Esophagus (tissue), 2 donors: ENCODE measurements around the gene NDP. TPM values are rescaled to one million over a fixed set of nuclear protein-coding genes. Genes with fewer than 3 reads are reported as not detected.

Source experiments
- H3K27ac ChIP-seq, 2 donors: one replicate each; pipeline ENCODE4 v1.5.1; 2013; ENCODE audit warnings: low read depth in 2 of 2, mild to moderate bottlenecking in 2 of 2, inconsistent platforms in 1 of 2, low read length in 1 of 2, moderate library complexity in 1 of 2
- H3K27me3 ChIP-seq, 2 donors: one replicate each; pipeline ENCODE4 v1.6.1; 2013; ENCODE audit warnings: low read length in 2 of 2, control low read depth in 1 of 2, mild to moderate bottlenecking in 1 of 2; ENCODE audit not compliant: insufficient read depth in 2 of 2, control insufficient read depth in 1 of 2
- H3K36me3 ChIP-seq, 2 donors: one replicate each; pipeline ENCODE4 v1.6.1; 2013; ENCODE audit warnings: low read length in 1 of 2; ENCODE audit not compliant: control insufficient read depth in 2 of 2, insufficient read depth in 2 of 2
- H3K4me1 ChIP-seq, 2 donors: one replicate each; pipeline ENCODE4 v1.6.1; 2013; ENCODE audit warnings: low read length in 1 of 2; ENCODE audit not compliant: control insufficient read depth in 2 of 2, insufficient read depth in 2 of 2
- H3K4me3 ChIP-seq, 2 donors: one replicate each; pipeline ENCODE4 v1.5.1; 2013; ENCODE audit warnings: low read length in 2 of 2, mild to moderate bottlenecking in 2 of 2, low read depth in 1 of 2, moderate library complexity in 1 of 2
- H3K9me3 ChIP-seq, 2 donors: one replicate each; pipeline ENCODE4 v1.6.1; 2013; ENCODE audit warnings: mild to moderate bottlenecking in 2 of 2, low read depth in 1 of 2, low read length in 1 of 2, moderate library complexity in 1 of 2; ENCODE audit not compliant: control insufficient read depth in 2 of 2, insufficient read depth in 1 of 2
- WGBS, 2 donors: extraction: QIAGEN DNeasy Blood & Tissue Kit; methylation state at CpG; one replicate each; pipeline ENCODE4 v1.1.7; 2013; 5-methylcytosine and 5-hydroxymethylcytosine counted together
- polyA plus RNA-seq, 2 donors: library from polyadenylated mRNA; stranded (reverse); fragments of 200-250 nt; gene quantifications; one replicate each; pipeline ENCODE4 v1.2.3, GENCODE V29; 2013
- donor health status: healthy with polysubstance abuse.
- donor health status: Bipolar disorder and iron deficiency.

NDP gene
- polyA plus RNA-seq, 2 donors = 0.01 TPM; not detected in 1

GRCh38 chrX:43909141-43909540 is 64.0 kb downstream of the NDP start:
- H3K4me1 ChIP-seq = no peaks in the 10 kb centered on the region
- H3K27me3 ChIP-seq = peaks cover 0 to 3% of the 10 kb centered on the region in 2 donors
- no peak overlapping the region for H3K4me3 ChIP-seq
- 92 to 97% methylated on average over 1 of the region's 1 CpG for WGBS, 2 donors
- H3K27ac ChIP-seq = no peak overlapping the region
- no peaks in the 10 kb centered on the region for H3K9me3 ChIP-seq
- no peaks in the 10 kb centered on the region for H3K36me3 ChIP-seq

DNA sequence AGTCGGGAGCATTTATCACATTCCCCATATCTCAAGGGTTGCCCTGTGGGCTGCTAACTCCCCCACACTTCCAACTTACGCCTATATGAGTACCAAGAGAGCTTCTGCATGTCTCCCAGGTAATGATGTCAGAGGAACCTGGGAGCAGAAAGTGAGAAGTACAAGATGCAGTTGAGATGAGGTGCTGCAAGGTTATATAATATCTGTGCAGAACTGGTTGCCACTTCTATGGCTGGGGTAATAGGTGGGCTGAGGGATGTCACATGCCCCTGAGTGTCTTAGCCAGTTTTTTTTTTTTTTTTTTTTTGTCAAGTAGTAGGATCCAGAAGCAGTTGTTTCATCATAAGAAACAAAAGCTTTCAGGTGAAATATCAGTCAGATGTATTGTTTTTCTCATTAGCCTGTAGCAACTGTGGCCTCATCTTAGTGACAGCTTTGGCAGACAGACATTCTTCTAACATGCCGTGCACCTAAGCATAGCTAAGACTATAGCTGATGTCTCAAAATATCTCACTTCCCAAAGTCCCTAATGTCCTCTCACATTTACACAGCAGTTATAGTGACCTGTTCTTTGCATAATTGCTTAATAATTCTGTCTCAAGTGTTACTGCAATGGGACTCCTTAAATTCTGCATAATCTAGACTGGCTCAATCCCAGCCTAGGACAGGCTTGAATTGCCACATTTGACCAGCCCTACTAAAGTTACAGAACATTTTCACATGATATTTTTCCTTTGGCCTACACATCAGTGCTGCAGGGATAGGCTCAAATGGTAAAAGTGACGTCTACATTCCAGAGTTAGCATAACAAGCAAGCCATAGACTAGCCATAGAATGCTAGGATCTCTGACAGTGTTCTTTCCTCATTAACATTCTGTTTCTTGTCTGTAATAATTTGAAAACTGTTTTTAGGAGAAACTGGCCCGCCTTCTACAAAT is 73.0 kb downstream of the NDP start:
- no peaks in the 10 kb centered on the region for H3K4me1 ChIP-seq
- no peak overlapping the region for H3K4me3 ChIP-seq
- peaks cover 0 to 4% of the 10 kb centered on the region in 2 donors for H3K27me3 ChIP-seq
- 68 to 85% methylated on average over 5 of the region's 5 CpGs for WGBS, 2 donors
- H3K36me3 ChIP-seq = no peaks in the 10 kb centered on the region
- H3K9me3 ChIP-seq = no peaks in the 10 kb centered on the region
- H3K27ac ChIP-seq = no peak overlapping the region

Other genes starting within 250 kb of the NDP start
- gene MAOB, start 90.9 kb downstream of the NDP start, polyA plus RNA-seq = 1 to 10 TPM; 1.6 to 7.5 TPM